Liver (tissue), 9 donors: ENCODE results near the gene TSPAN8. TPM values are rescaled to one million over a fixed set of nuclear protein-coding genes. Genes with fewer than 3 reads are reported as not detected.

Experiments used
- DNase-seq: peaks from one replicate; pipeline ENCODE4 v3.0.0-alpha.2; 2017; ENCODE audit warnings: low spot score
- H3K27ac ChIP-seq, 2 donors: one replicate each; pipeline ENCODE4 v1.7.0; 2013; ENCODE audit warnings: inconsistent platforms in 2 of 2, low read length in 2 of 2, control low read depth in 1 of 2, low read depth in 1 of 2, mild to moderate bottlenecking in 1 of 2
- H3K27me3 ChIP-seq, 4 donors: one replicate each; pipeline versions ENCODE4 v1.6.1 to v1.7.0; 2013; ENCODE audit warnings: low read length in 3 of 4, inconsistent platforms in 1 of 4, mild to moderate bottlenecking in 1 of 4, moderate library complexity in 1 of 4; ENCODE audit not compliant: control insufficient read depth in 4 of 4, insufficient read depth in 4 of 4
- H3K36me3 ChIP-seq, 4 donors: one replicate each; pipeline versions ENCODE4 v1.6.1 to v1.7.0; 2013; ENCODE audit warnings: low read length in 3 of 4, mild to moderate bottlenecking in 3 of 4, low read depth in 1 of 4, moderate library complexity in 1 of 4; ENCODE audit not compliant: control insufficient read depth in 4 of 4, insufficient read depth in 3 of 4
- H3K4me1 ChIP-seq, 4 donors: one replicate each; pipeline versions ENCODE4 v1.6.1 to v1.7.0; 2013; ENCODE audit warnings: low read length in 3 of 4, mild to moderate bottlenecking in 3 of 4, moderate library complexity in 1 of 4; ENCODE audit not compliant: control insufficient read depth in 4 of 4, insufficient read depth in 4 of 4
- H3K4me3 ChIP-seq, 3 donors: one replicate each; pipeline versions ENCODE4 v1.6.1 to v1.7.0; 2013; ENCODE audit warnings: low read length in 3 of 3, control low read depth in 1 of 3, low read depth in 1 of 3, mild to moderate bottlenecking in 1 of 3
- H3K9ac ChIP-seq, 2 donors: one replicate each; pipeline ENCODE4 v1.7.0; 2013; ENCODE audit warnings: low read length in 2 of 2, mild to moderate bottlenecking in 2 of 2, moderate library complexity in 2 of 2, control low read depth in 1 of 2, low read depth in 1 of 2
- H3K9me3 ChIP-seq, 4 donors: one replicate each; pipeline versions ENCODE4 v1.6.1 to v1.7.0; 2013; ENCODE audit warnings: low read length in 3 of 4; ENCODE audit not compliant: control insufficient read depth in 4 of 4
- EGR1 ChIP-seq, 2 donors: IDR thresholded peaks; 2 replicates each; pipeline ENCODE4 v1.6.1; 2016 to 2018; ENCODE audit warnings: antibody characterized with exemption in 2 of 2, low read depth in 2 of 2
- FOXA1 ChIP-seq: IDR thresholded peaks from 2 replicates; pipeline ENCODE4 v1.6.1; 2016; ENCODE audit warnings: antibody characterized with exemption
- FOXA2 ChIP-seq: IDR thresholded peaks from 2 replicates; pipeline ENCODE4 v1.6.1; 2016; ENCODE audit warnings: antibody characterized with exemption
- GABPA ChIP-seq, 2 donors: IDR thresholded peaks in 1 of 2; conservative IDR thresholded peaks in 1 of 2; 2 replicates each; pipeline ENCODE4 v1.6.1; 2016; ENCODE audit warnings: antibody characterized with exemption in 2 of 2, mild to moderate bottlenecking in 1 of 2, moderate library complexity in 1 of 2
- HNF4A ChIP-seq, 2 donors: conservative IDR thresholded peaks; 2 replicates each; pipeline ENCODE4 v1.6.1; 2016; ENCODE audit warnings: antibody characterized with exemption in 2 of 2, mild to moderate bottlenecking in 2 of 2
- HNF4G ChIP-seq: IDR thresholded peaks from 2 replicates; pipeline ENCODE4 v1.6.1; 2016; ENCODE audit warnings: antibody characterized with exemption
- JUND ChIP-seq, 2 donors: IDR thresholded peaks; 2 replicates each; pipeline ENCODE4 v1.6.1; 2016; ENCODE audit warnings: antibody characterized with exemption in 2 of 2
- NR2F2 ChIP-seq: IDR thresholded peaks from 2 replicates; pipeline ENCODE4 v1.6.1; 2016; ENCODE audit warnings: antibody characterized with exemption
- RAD21 ChIP-seq, 2 donors: IDR thresholded peaks; 2 replicates each; pipeline ENCODE4 v1.6.1; 2016; ENCODE audit warnings: antibody characterized with exemption in 2 of 2, mild to moderate bottlenecking in 2 of 2
- RXRA ChIP-seq, 2 donors: IDR thresholded peaks; 2 replicates each; pipeline ENCODE4 v1.6.1; 2017 to 2018; ENCODE audit warnings: antibody characterized with exemption in 2 of 2, mild to moderate bottlenecking in 1 of 2
- TAF1 ChIP-seq: conservative IDR thresholded peaks from 2 replicates; pipeline ENCODE4 v1.6.1; 2016; ENCODE audit warnings: antibody characterized with exemption, mild to moderate bottlenecking
- YY1 ChIP-seq: IDR thresholded peaks from 2 replicates; pipeline ENCODE4 v1.6.1; 2016; ENCODE audit warnings: antibody characterized with exemption, mild to moderate bottlenecking
- WGBS: extraction: QIAGEN DNeasy Blood & Tissue Kit; methylation state at CpG from one replicate; pipeline ENCODE4 v1.1.7; 2013; 5-methylcytosine and 5-hydroxymethylcytosine counted together
- polyA plus RNA-seq, 2 donors: library from polyadenylated mRNA; stranded (reverse) in 1 of 2; unstranded in 1 of 2; fragments of 200-250 nt in 1 of 2; fragments of >200 nt in 1 of 2; fragmentation: Nextera tagmentation in 1 of 2; extraction: Ambion mirVana in 1 of 2; gene quantifications; one replicate each; pipeline versions ENCODE4 v1.2.1 to v1.2.3, GENCODE V29; 2013 to 2015
- total RNA-seq, 2 donors: library from RNA; depleted of rRNA; stranded (reverse); fragments of >200 nt; gene quantifications; one replicate each; pipeline ENCODE4 v1.2.3, GENCODE V29; 2014
- TF ChIP-seq, protein P1 (sequence below): IDR thresholded peaks from 2 replicates; pipeline ENCODE4 v1.6.1; 2016; ENCODE audit warnings: antibody characterized with exemption, mild to moderate bottlenecking
- TF ChIP-seq, protein P2 (sequence below): IDR thresholded peaks from 2 replicates; pipeline ENCODE4 v1.6.1; 2016; ENCODE audit warnings: antibody characterized with exemption
- TF ChIP-seq, protein P3 (sequence below): fragments of 150-350 bp; IDR thresholded peaks from 2 replicates; pipeline ENCODE4 v1.5.1; 2017; ENCODE audit warnings: improper control_type of control experiment, low read depth, low read length; ENCODE audit not compliant: missing input control
- donor health status: healthy.
- donor health status: healthy.
- donor health status: healthy.
- donor health status: healthy.
- donor health status: healthy.

The TSPAN8 gene
- total and polyA plus RNA-seq, 4 donors = 0.65 to 9.3 (median 5.2) TPM

DNA sequence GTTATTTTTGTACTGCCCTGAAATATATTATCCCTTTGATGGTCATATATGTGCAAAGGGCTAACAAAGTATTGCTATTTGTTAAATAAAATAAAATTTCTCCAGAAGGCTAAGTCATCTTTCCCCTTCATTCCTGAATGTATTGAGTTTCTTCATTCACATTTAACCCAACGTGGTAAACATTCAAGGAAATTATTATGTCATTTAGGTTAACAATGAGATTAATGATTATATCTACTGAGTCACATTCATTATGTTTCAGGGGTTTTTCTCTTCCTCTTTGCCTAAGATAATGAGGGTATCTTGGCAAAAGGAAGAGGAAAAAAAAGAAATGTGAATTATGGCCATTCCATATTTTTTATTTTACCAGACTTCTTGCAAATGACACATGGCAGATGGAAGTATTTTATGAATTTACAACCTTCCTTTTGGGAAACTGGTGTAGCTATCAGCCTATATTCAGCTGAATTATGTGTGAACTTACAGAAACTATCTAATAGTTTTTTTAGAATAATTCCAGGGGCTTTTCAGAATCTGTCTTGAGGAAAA lies 27.2 kb downstream of the TSPAN8 start:
- TF ChIP-seq HNF4G (no peak), GABPA (IDR thresholded peaks at IDR 0.05 in 1 of 2, conservative IDR thresholded peaks at IDR 0.05 in 1 of 2) (no peak), RAD21 (IDR thresholded peaks at IDR 0.05) (no peak), RXRA (IDR thresholded peaks at IDR 0.05) (no peak), FOXA1 (no peak), YY1 (no peak)
- TF ChIP-seq, protein P1, sequence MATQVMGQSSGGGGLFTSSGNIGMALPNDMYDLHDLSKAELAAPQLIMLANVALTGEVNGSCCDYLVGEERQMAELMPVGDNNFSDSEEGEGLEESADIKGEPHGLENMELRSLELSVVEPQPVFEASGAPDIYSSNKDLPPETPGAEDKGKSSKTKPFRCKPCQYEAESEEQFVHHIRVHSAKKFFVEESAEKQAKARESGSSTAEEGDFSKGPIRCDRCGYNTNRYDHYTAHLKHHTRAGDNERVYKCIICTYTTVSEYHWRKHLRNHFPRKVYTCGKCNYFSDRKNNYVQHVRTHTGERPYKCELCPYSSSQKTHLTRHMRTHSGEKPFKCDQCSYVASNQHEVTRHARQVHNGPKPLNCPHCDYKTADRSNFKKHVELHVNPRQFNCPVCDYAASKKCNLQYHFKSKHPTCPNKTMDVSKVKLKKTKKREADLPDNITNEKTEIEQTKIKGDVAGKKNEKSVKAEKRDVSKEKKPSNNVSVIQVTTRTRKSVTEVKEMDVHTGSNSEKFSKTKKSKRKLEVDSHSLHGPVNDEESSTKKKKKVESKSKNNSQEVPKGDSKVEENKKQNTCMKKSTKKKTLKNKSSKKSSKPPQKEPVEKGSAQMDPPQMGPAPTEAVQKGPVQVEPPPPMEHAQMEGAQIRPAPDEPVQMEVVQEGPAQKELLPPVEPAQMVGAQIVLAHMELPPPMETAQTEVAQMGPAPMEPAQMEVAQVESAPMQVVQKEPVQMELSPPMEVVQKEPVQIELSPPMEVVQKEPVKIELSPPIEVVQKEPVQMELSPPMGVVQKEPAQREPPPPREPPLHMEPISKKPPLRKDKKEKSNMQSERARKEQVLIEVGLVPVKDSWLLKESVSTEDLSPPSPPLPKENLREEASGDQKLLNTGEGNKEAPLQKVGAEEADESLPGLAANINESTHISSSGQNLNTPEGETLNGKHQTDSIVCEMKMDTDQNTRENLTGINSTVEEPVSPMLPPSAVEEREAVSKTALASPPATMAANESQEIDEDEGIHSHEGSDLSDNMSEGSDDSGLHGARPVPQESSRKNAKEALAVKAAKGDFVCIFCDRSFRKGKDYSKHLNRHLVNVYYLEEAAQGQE = no peak
- TF ChIP-seq, protein P2, sequence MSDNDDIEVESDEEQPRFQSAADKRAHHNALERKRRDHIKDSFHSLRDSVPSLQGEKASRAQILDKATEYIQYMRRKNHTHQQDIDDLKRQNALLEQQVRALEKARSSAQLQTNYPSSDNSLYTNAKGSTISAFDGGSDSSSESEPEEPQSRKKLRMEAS = no peak
- no peak overlapping the region for H3K27ac ChIP-seq
- H3K4me3 ChIP-seq = no peak overlapping the region
- H3K9ac ChIP-seq = no peak overlapping the region
- WGBS = 27% methylated on average over 1 of the region's 1 CpG
- no peaks in the 10 kb centered on the region for H3K27me3 ChIP-seq
- H3K9me3 ChIP-seq = no peaks in the 10 kb centered on the region
- H3K4me1 ChIP-seq = peaks cover 0 to 1% (median under 1%) of the 10 kb centered on the region in 4 donors
- DNase-seq = no peak
- H3K36me3 ChIP-seq = no peaks in the 10 kb centered on the region

DNA sequence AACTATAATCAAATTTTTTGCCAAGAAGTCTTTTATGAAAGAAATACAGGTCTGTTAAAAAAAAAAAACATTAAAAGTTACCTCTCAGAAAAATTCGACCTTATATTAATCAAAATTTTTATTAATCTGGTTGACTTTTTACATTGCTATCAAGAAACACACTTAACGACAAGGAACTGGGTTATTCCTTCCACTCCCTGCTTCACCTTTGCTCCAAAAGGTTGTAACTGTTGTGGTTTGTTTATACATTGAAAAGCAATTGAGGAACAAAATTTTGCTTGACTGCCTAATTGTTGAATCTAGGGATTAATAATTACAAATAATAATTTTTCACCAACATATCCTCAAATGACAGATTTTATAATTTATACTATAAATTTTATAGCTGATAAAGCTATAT lies 28.4 kb downstream of the TSPAN8 start:
- H3K9ac ChIP-seq = no peak overlapping the region
- TF ChIP-seq YY1 (no peak), JUND (IDR thresholded peaks at IDR 0.05) (no peak), NR2F2 (no peak), GABPA (IDR thresholded peaks at IDR 0.05 in 1 of 2, conservative IDR thresholded peaks at IDR 0.05 in 1 of 2) (no peak), FOXA2 (no peak), EGR1 (IDR thresholded peaks at IDR 0.05; ENCODE audit: low read depth in 2 of 2) (no peak), FOXA1 (no peak), HNF4A (conservative IDR thresholded peaks at IDR 0.05) (no peak), TAF1 (no peak)
- TF ChIP-seq, protein P3, sequence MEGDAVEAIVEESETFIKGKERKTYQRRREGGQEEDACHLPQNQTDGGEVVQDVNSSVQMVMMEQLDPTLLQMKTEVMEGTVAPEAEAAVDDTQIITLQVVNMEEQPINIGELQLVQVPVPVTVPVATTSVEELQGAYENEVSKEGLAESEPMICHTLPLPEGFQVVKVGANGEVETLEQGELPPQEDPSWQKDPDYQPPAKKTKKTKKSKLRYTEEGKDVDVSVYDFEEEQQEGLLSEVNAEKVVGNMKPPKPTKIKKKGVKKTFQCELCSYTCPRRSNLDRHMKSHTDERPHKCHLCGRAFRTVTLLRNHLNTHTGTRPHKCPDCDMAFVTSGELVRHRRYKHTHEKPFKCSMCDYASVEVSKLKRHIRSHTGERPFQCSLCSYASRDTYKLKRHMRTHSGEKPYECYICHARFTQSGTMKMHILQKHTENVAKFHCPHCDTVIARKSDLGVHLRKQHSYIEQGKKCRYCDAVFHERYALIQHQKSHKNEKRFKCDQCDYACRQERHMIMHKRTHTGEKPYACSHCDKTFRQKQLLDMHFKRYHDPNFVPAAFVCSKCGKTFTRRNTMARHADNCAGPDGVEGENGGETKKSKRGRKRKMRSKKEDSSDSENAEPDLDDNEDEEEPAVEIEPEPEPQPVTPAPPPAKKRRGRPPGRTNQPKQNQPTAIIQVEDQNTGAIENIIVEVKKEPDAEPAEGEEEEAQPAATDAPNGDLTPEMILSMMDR = no peak
- H3K27ac ChIP-seq = no peak overlapping the region
- H3K9me3 ChIP-seq = no peaks in the 10 kb centered on the region
- H3K36me3 ChIP-seq = no peaks in the 10 kb centered on the region
- no peaks in the 10 kb centered on the region for H3K27me3 ChIP-seq
- H3K4me3 ChIP-seq = no peak overlapping the region
- H3K4me1 ChIP-seq = peaks cover 0 to 4% (median 1%) of the 10 kb centered on the region in 4 donors
- 65% methylated on average over 2 of the region's 2 CpGs for WGBS
- DNase-seq = no peak
